Inferior parietal cortex (tissue), 1 donor: Measurements from ENCODE around the gene DKKL1.

Experiments used
- DNase-seq: peaks from one replicate; pipeline ENCODE4 v3.0.0-alpha.2; 2016; ENCODE audit errors: extremely low spot score

Gene DKKL1

DNA sequence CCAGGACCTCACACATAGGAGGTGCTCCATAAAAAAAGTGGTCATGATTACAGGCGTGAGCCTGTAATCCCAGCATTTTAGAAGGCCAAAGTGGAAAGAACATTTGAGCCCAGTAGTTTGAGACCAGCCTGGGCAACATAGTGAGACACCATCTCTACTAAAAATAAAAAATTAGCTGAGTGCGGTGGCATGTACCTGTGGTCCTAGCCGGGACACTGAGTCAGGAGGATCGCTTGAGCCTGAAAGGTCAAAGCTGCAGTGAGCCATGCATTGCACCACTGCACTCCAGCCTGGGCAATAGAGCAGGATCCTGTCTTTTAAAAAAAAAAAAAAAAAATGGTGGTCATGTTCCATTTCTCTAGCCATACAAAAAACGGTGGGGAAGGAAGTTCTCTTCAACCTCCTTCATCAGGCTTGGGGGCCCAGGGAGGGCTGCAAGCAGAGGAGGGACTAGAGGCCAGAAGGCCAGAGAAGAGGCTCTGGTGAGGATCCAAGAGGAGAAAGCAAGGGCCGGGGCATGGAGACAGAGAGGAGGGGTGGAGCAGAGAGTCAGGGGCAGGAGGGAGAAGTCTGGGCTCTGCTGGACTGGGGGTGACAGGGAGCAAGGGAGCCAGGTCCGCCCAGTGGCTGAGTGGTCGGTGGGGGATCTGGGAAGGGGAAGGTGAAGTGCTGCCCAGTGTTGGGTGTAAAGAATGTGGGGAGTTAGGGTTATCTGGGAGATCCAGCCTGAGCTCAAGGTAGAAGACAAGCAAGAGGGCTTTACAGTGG is 33.2 kb downstream of the DKKL1 start:
- DNase-seq, result no peak

GRCh38 chr19:49398001-49398615 is 34.4 kb downstream of the DKKL1 start:
- no peak for DNase-seq

GRCh38 chr19:49398931-49399330 is 35.3 kb downstream of the DKKL1 start:
- no peak for DNase-seq

DNA sequence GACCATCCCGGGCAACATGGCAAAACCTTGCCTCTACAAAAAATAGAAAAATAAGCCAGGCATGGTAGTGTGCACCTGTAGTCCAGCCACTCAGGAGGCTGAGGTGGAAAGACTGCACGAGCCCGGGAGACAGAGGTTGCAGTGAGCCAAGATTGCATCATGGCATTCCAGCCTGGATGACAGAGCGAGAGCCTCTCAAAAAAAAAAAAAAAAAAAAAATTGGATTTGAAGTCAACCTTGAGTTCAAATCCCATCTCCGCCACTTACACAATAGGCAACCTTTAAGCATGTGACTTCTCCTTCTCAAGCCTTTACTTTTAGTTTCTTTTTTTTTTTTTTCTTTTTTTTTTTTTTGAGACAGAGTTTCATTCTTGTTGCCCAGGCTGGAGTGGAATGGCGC is 36.4 kb downstream of the DKKL1 start:
- DNase-seq, result no peak

- DNase-seq, result no peak
Observed at GRCh38 chr19:49403404-49404187, 39.9 kb downstream of the DKKL1 start.

DNA sequence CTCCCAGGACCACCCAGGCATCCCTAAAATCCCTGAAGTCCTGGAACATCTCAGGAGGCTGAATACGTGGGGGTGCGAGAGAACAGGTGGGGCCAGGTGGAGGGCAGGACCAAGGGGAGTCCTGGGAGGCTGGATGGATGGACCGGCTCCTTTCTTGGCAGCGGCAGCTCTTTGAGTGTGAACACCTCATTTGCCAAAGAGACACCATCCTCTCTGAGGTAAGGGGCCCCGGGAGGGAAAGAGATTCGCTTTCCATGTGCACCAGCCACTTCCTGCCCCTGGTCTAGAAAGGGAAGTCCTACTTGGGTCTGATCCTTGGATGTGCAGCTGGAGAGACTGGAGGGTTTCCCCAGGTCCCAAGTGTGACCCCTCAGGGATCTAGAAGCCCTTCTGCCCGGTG is 43.4 kb downstream of the DKKL1 start:
- DNase-seq, result no peak

- DNase-seq, result no peak
Observed at GRCh38 chr19:49407482-49408015, 43.9 kb downstream of the DKKL1 start.

DNA sequence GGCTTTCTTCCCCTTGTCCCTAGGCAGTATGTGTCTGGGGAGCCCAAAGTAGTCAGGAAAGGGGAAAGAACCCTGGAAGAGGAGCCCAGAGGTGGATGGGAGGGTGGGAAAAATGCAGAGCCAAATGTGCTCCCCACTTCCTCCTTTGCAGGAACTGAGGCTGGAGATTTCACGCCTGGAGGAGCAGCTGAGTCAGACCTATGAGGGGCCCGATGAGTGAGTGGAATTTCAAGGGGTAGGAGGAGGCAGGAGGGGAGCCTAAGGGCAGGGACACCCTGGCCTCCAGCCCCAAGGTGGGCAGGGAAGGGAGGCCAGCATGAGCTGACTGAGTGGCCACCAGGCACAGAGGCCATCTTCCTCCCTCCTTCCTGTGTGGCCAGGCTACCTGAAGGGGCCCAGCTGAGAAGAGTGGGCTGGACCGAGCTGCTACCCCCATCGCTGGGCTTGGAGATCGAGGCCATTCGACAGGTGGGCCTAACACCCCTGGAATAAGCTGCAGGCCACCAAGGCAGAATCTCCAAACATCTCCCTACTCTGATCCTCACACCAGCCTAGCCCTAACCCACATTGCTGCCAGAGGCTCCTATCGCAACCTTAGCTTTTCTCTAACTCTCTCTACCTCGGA is 45.3 kb downstream of the DKKL1 start:
- DNase-seq, result no peak

DNA sequence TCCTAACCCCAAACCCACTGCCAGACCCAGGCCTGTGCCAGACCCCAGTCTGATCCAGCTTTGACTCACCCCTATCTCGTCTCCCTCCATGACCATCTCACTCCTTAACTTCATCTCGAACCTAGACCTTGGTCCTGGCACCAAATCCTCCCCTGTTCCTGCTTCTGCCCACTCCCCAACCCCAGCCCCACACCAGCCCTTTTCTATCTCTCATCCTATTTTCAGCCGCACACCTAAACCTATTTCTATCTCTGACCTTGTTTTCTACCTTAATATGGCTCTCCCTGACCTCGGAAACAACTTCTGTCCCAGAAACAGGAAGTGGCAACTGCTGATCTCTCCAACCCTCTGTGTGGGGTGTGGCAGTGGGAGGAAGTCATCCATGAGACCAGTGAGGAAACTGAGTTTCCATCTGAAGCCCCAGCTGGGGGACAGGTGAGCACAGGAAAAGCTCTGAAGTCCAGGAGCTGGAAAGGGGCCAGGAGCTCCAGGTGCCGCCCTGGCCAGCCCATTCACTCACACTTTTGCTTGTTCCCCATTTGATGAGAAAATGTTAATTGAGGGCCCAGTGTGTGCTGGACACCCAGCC is 45.9 kb downstream of the DKKL1 start:
- DNase-seq, result no peak

GRCh38 chr19:49411681-49412326 is 48.1 kb downstream of the DKKL1 start:
- DNase-seq, result no peak

DNA sequence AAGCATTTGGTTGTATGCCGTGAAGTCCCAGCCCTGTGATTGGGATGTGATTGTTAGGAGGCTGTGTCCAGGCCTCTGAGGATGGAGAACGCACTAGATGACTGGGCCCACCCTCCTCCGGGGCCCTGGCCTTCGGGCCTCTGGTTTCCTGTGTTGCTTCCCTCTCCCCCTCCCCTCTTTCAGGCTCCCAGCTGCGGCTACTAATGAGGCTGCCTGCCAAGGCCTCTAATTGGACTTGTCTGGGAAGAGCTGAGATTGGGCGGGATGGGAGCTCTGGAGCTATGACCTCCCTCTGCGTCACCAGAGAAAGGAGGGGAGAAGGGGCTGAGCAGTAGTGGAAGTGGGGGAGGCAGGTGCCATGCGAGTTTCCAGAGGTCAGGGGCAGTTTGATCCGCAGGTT is 49.7 kb downstream of the DKKL1 start:
- no peak for DNase-seq

DNA sequence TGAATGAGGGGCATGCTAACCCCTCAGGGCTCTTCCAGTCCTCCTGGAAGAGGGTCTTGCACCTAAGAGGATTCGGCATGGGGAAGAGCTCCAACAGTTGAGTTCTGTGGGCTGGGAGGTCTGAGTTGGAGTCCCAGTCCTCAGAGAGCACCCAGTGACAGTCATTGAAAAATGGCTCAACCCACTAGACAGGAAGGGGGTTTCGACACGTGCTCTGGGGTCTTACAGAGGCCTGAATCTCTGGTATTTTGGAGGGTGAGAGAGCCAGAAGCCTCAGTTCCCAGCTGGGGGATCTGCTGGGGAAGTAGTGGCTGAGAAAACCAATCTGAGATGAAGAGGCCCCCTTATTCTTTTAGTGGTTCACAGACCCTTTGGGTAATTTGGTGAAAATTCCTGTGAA is 50.6 kb downstream of the DKKL1 start:
- no peak for DNase-seq

GRCh38 chr19:49415102-49415809 is 51.6 kb downstream of the DKKL1 start:
- DNase-seq, result no peak

DNA sequence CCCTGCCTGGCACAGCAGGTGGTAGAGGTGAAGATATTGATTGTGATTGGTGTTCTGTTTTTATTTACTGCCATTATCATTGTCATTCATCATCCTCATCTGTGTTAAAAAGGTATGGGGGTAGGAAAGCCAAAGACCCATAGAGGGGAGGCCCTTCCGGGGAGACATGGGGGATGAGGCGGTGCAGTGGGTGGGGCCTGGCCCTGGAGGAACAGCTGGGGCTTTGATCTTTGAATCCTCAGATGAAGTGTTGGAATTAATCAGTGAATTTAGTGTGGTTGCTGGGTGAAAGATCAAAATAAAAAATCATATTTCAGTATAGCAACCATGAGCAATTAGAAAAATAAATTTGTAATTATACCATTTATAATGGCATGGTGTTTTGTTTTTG is 52.1 kb downstream of the DKKL1 start:
- DNase-seq, result no peak

DNA sequence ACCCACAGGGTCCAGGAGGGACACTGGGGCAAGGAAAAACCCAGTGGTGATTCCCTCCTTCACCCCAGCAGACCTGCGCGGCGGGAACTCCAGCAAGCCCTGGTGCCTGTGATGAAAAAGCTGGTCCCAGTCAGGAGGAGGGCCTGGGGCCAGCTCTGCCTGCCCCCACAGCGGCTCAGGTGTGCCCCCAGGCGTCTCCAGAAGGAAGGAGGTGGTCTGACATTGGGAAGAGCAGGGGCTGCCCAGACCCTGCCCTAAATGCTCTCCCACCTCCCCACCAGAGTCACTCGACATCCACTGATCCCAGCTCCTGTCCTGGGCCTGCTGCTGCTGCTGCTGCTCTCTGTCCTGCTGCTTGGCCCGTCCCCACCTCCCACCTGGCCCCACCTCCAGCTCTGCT is 53.4 kb downstream of the DKKL1 start:
- DNase-seq, result no peak

DNA sequence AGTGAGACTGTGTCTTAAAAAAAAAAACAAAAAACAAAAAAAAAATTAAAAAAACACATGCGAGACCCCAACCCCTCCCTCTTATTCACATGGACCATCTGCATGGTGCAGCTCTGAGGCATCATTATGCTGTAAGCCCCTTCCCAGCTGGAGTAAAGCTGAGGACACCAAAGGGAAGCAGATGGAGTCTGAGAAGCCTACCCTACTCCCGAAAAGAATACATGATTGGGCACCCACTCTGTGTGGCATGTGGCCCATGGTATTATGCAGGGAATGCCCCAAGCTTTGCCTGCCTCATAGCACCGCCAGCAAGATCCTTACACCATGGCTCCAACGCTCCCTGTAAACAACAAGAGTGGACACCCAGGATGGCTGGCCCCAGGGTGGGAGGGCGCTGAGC is 54.8 kb downstream of the DKKL1 start:
- DNase-seq, result no peak

- DNase-seq, result no peak
Observed at GRCh38 chr19:49419173-49419572, 55.5 kb downstream of the DKKL1 start.

GRCh38 chr19:49420227-49420626 is 56.5 kb downstream of the DKKL1 start:
- no peak for DNase-seq

DNA sequence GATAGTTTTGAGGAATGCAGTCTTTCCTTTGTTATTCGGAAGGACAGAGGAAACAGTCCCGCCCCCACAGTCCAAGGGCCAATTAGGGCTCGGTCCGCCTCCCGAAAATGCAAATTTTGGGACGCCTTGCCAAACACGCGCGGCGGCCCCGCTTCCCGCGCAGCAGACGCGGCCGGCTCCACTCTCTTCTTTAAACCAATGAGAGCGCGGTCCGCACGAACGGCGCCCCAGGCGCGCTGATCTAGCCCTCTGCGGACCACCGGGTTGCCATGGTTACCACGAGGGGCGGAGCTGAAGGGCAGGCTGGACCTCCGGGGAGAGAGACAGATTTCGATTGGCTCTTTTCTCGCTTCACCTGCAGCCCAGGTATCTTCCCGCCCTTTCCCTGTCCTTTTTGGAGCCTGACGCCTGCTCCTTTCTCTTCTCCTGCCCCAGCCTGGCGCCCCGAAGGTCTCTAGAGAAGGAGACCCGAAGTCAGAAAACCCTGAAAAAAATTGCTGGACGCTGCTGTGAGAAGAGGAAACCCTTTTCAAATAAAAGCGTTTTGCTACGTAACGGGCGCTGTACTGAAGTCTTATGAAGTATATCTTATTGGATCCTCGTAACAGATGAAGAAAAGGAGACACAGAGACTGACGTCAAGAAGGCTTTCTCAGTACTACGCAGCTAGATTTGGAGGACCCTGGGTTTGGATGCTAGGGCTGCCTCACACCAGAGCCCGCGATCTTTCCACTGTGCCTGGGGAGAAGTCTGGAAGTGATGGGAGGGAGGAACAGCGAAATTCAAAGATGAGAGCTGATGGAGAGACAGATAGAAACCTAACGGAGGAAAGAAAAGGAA is 57.6 kb downstream of the DKKL1 start:
- DNase-seq, result no peak

GRCh38 chr19:49421878-49422202 is 58.2 kb downstream of the DKKL1 start:
- no peak for DNase-seq
